Measurements from ENCODE around the gene ZKSCAN5.

ZKSCAN5 gene

GRCh38 chr7:99539213-99539811 lies 34.9 kb downstream of the ZKSCAN5 start:
- Histone ChIP-seq H3K27me3 (ENCODE audit: control insufficient read depth, low read length) (no peaks in the 10 kb centered on the region), H3K4me1 (ENCODE audit: control insufficient read depth, low read length) (no peaks in the 10 kb centered on the region), H3K4me2 (ENCODE audit: low read length) (no peak overlapping the region), H3K79me2 (ENCODE audit: control insufficient read depth, low read length) (no peaks in the 10 kb centered on the region), H3K9me3 (ENCODE audit: control insufficient read depth, insufficient read depth, low read length) (peaks cover 21% of the 10 kb centered on the region), H4K20me1 (ENCODE audit: control insufficient read depth, insufficient read depth, low read depth, low read length) (no peaks in the 10 kb centered on the region), H3K4me3 (ENCODE audit: low read length) (no peak overlapping the region), H3F3A (ENCODE audit: control insufficient read depth, insufficient read depth) (no peaks in the 10 kb centered on the region), H3K27ac (ENCODE audit: low read depth, low read length) (no peak overlapping the region), H3K9me2 (replicated peaks; ENCODE audit: control insufficient read depth, low read length) (no peaks in the 10 kb centered on the region), H3K36me3 (ENCODE audit: control insufficient read depth, low read length) (peaks cover 4% of the 10 kb centered on the region; the same call in 1 of the 2 replicates)
- no peak for TF ChIP-seq EZH2phosphoT487 (IDR thresholded peaks at IDR 0.05; ENCODE audit: borderline replicate concordance, low read length)
- no peak for TF ChIP-seq CTCF (IDR thresholded peaks at IDR 0.05; ENCODE audit: low read depth, low read length, poor library complexity, severe bottlenecking)

- Histone ChIP-seq H3K4me3 (ENCODE audit: low read length) (no peak overlapping the region), H3F3A (ENCODE audit: control insufficient read depth, insufficient read depth) (no peaks in the 10 kb centered on the region), H3K4me1 (ENCODE audit: control insufficient read depth, low read length) (no peaks in the 10 kb centered on the region), H3K36me3 (ENCODE audit: control insufficient read depth, low read length) (peaks cover 4% of the 10 kb centered on the region; the same call in 1 of the 2 replicates), H3K9me2 (replicated peaks; ENCODE audit: control insufficient read depth, low read length) (no peaks in the 10 kb centered on the region), H3K27ac (ENCODE audit: low read depth, low read length) (no peak overlapping the region), H3K79me2 (ENCODE audit: control insufficient read depth, low read length) (no peaks in the 10 kb centered on the region), H4K20me1 (ENCODE audit: control insufficient read depth, insufficient read depth, low read depth, low read length) (no peaks in the 10 kb centered on the region), H3K27me3 (ENCODE audit: control insufficient read depth, low read length) (no peaks in the 10 kb centered on the region), H3K4me2 (ENCODE audit: low read length) (no peak overlapping the region), H3K9me3 (ENCODE audit: control insufficient read depth, insufficient read depth, low read length) (peaks cover 21% of the 10 kb centered on the region)
- no peak for TF ChIP-seq CTCF (IDR thresholded peaks at IDR 0.05; ENCODE audit: low read depth, low read length, poor library complexity, severe bottlenecking)
- TF ChIP-seq EZH2phosphoT487 (IDR thresholded peaks at IDR 0.05; ENCODE audit: borderline replicate concordance, low read length), result no peak
Measured at GRCh38 chr7:99540542-99540941, 36.1 kb downstream of the ZKSCAN5 start.

GRCh38 chr7:99541212-99541611 lies 36.8 kb downstream of the ZKSCAN5 start:
- Histone ChIP-seq H3K36me3 (ENCODE audit: control insufficient read depth, low read length) (peaks cover 4% of the 10 kb centered on the region; the same call in 1 of the 2 replicates), H3K9me3 (ENCODE audit: control insufficient read depth, insufficient read depth, low read length) (peaks cover 21% of the 10 kb centered on the region), H3F3A (ENCODE audit: control insufficient read depth, insufficient read depth) (no peaks in the 10 kb centered on the region), H3K4me3 (ENCODE audit: low read length) (no peak overlapping the region), H3K4me1 (ENCODE audit: control insufficient read depth, low read length) (no peaks in the 10 kb centered on the region), H4K20me1 (ENCODE audit: control insufficient read depth, insufficient read depth, low read depth, low read length) (no peaks in the 10 kb centered on the region), H3K4me2 (ENCODE audit: low read length) (no peak overlapping the region), H3K9me2 (replicated peaks; ENCODE audit: control insufficient read depth, low read length) (no peaks in the 10 kb centered on the region), H3K27ac (ENCODE audit: low read depth, low read length) (no peak overlapping the region), H3K79me2 (ENCODE audit: control insufficient read depth, low read length) (no peaks in the 10 kb centered on the region), H3K27me3 (ENCODE audit: control insufficient read depth, low read length) (no peaks in the 10 kb centered on the region)
- TF ChIP-seq EZH2phosphoT487 (IDR thresholded peaks at IDR 0.05; ENCODE audit: borderline replicate concordance, low read length) (no peak), CTCF (IDR thresholded peaks at IDR 0.05; ENCODE audit: low read depth, low read length, poor library complexity, severe bottlenecking) (no peak)

Measured in DOHH2 (cell line).